GM21367 (cell line): Measurements from ENCODE around the gene FGF12.

Source experiments
- ATAC-seq: cut with Tn5 transposase; IDR thresholded peaks from one replicate; pipeline ENCODE4 v1.9.1; 2021; ENCODE audit not compliant: unreplicated experiment

The FGF12 gene

GRCh38 chr3:192275741-192276355 lies 451.5 kb downstream of the FGF12 start:
- ATAC-seq = no peak

- ATAC-seq = no peak
These were observed 453.7 kb downstream of the FGF12 start for GRCh38 chr3:192273697-192274010.

GRCh38 chr3:192273001-192273696 lies 454.2 kb downstream of the FGF12 start:
- ATAC-seq = no peak

GRCh38 chr3:192262001-192262400 lies 465.3 kb downstream of the FGF12 start:
- ATAC-seq = no peak

- no peak for ATAC-seq
These were observed 466.2 kb downstream of the FGF12 start for GRCh38 chr3:192261135-192261534.

- no peak for ATAC-seq
These were observed 467.0 kb downstream of the FGF12 start for GRCh38 chr3:192260116-192261010.

- no peak for ATAC-seq
These were observed 467.7 kb downstream of the FGF12 start for GRCh38 chr3:192259661-192260060.

GRCh38 chr3:192258721-192259120 lies 468.6 kb downstream of the FGF12 start:
- no peak for ATAC-seq

GRCh38 chr3:192255839-192256238 lies 471.5 kb downstream of the FGF12 start:
- no peak for ATAC-seq

- no peak for ATAC-seq
These were observed 474.0 kb downstream of the FGF12 start for GRCh38 chr3:192253138-192253887.

- no peak for ATAC-seq
These were observed 477.8 kb downstream of the FGF12 start for GRCh38 chr3:192249516-192249915.

- no peak for ATAC-seq
These were observed 480.3 kb downstream of the FGF12 start for GRCh38 chr3:192246847-192247559.

GRCh38 chr3:192244591-192244990 lies 482.8 kb downstream of the FGF12 start:
- no peak for ATAC-seq

GRCh38 chr3:192239956-192240355 lies 487.4 kb downstream of the FGF12 start:
- ATAC-seq = no peak

- ATAC-seq = no peak
These were observed 489.2 kb downstream of the FGF12 start for GRCh38 chr3:192237992-192238608.

GRCh38 chr3:192229866-192230265 lies 497.5 kb downstream of the FGF12 start:
- no peak for ATAC-seq

GRCh38 chr3:192224634-192225155 lies 502.6 kb downstream of the FGF12 start:
- ATAC-seq = no peak

GRCh38 chr3:192223815-192224214 lies 503.5 kb downstream of the FGF12 start:
- no peak for ATAC-seq

- no peak for ATAC-seq
These were observed 506.4 kb downstream of the FGF12 start for GRCh38 chr3:192220915-192221314.

- no peak for ATAC-seq
These were observed 507.4 kb downstream of the FGF12 start for GRCh38 chr3:192219926-192220325.
